GM13976 (cell line): ENCODE data around the gene RHBDF1.
"Not testable (repeated sequence)": the region's sequence is repeated elsewhere in the genome, so short reads cannot be mapped to it uniquely, and the experiment has no call there.

Experiments used
- DNase-seq: peaks from one replicate; pipeline ENCODE4 v3.0.0; 2012; ENCODE audit warnings: low spot score
- in situ Hi-C: fragments of 300-500 bp; cut with MboI; formaldehyde crosslinking; loops from one replicate; pipeline ENCODE4 v1.12.0; 2022; ENCODE audit warnings: low sequenced_read_pairs, mixed read lengths, inconsistent platforms; ENCODE audit not compliant: unreplicated experiment
- TF ChIP-seq, protein P1 (sequence below): IDR thresholded peaks from 2 replicates; pipeline ENCODE4 v1.5.1; 2012; ENCODE audit warnings: borderline replicate concordance, mild to moderate bottlenecking; ENCODE audit not compliant: insufficient read depth; ENCODE audit errors: extremely low read depth, missing control alignments, control extremely low read depth

Gene RHBDF1

DNA sequence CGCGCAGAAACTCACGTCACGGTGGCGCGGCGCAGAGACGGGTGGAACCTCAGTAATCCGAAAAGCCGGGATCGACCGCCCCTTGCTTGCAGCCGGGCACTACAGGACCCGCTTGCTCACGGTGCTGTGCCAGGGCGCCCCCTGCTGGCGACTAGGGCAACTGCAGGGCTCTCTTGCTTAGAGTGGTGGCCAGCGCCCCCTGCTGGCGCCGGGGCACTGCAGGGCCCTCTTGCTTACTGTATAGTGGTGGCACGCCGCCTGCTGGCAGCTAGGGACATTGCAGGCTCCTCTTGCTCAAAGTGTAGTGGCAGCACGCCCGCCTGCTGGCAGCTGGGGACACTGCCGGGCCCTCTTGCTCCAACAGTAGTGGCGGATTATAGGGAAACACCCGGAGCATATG lies 61.7 kb downstream of the RHBDF1 start:
- TF ChIP-seq, protein P1, sequence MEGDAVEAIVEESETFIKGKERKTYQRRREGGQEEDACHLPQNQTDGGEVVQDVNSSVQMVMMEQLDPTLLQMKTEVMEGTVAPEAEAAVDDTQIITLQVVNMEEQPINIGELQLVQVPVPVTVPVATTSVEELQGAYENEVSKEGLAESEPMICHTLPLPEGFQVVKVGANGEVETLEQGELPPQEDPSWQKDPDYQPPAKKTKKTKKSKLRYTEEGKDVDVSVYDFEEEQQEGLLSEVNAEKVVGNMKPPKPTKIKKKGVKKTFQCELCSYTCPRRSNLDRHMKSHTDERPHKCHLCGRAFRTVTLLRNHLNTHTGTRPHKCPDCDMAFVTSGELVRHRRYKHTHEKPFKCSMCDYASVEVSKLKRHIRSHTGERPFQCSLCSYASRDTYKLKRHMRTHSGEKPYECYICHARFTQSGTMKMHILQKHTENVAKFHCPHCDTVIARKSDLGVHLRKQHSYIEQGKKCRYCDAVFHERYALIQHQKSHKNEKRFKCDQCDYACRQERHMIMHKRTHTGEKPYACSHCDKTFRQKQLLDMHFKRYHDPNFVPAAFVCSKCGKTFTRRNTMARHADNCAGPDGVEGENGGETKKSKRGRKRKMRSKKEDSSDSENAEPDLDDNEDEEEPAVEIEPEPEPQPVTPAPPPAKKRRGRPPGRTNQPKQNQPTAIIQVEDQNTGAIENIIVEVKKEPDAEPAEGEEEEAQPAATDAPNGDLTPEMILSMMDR: peak; percentile 59
- in situ Hi-C loops, DNase-seq: not testable (repeated sequence)

DNA sequence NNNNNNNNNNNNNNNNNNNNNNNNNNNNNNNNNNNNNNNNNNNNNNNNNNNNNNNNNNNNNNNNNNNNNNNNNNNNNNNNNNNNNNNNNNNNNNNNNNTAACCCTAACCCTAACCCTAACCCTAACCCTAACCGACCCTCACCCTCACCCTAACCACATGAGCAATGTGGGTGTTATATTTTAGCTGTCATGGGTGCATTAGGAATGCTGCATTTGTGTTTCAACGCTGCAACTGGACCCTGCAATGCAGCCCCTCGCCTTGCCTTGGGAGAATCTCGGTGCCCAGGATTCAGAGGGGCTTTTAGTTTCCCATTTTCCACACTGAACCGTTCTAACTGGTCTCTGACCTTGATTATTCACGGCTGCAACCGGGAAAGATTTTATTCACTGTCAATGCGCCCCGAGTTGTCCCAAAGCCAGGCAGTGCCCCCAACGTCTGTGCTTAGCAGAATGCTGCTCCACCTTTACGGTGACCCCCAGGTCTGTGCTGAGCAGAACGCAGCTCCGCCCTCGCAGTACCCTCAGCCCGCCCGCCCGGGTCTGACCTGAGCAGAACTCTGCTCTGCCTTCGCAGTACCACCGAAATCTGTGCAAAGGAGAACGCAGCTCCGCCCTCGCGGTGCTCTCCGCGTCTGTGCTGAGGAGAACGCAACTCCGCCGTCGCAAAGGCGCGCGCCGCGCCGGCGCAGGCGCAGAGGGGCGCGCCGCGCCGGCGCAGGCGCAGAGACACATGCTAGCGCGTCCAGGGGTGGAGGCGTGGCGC lies 62.3 kb downstream of the RHBDF1 start:
- no peak for DNase-seq
- TF ChIP-seq, protein P1: no peak
- in situ Hi-C loops: no loop called here
